ENCODE data around the gene FREM1.

DNA sequence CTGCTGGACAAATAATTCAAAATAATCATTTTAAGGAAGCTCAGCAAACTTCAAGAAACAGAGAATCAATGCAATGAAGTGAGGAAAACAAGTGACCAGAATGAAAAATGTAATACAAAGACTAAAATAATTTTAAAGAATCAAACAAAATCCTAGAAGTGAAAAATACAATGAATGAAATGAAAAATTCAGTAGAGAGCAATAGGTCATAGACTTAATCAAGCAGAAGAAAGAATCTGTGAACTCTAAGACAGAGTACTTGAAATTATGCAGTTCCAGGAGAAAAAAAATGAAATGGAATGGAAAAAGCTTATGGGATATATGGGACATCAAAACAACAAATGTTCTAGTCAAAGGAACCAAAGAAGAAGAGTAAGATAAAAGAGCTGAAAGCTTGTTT lies 205.1 kb downstream of the FREM1 start:
- TF ChIP-seq, protein P1, sequence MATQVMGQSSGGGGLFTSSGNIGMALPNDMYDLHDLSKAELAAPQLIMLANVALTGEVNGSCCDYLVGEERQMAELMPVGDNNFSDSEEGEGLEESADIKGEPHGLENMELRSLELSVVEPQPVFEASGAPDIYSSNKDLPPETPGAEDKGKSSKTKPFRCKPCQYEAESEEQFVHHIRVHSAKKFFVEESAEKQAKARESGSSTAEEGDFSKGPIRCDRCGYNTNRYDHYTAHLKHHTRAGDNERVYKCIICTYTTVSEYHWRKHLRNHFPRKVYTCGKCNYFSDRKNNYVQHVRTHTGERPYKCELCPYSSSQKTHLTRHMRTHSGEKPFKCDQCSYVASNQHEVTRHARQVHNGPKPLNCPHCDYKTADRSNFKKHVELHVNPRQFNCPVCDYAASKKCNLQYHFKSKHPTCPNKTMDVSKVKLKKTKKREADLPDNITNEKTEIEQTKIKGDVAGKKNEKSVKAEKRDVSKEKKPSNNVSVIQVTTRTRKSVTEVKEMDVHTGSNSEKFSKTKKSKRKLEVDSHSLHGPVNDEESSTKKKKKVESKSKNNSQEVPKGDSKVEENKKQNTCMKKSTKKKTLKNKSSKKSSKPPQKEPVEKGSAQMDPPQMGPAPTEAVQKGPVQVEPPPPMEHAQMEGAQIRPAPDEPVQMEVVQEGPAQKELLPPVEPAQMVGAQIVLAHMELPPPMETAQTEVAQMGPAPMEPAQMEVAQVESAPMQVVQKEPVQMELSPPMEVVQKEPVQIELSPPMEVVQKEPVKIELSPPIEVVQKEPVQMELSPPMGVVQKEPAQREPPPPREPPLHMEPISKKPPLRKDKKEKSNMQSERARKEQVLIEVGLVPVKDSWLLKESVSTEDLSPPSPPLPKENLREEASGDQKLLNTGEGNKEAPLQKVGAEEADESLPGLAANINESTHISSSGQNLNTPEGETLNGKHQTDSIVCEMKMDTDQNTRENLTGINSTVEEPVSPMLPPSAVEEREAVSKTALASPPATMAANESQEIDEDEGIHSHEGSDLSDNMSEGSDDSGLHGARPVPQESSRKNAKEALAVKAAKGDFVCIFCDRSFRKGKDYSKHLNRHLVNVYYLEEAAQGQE (IDR thresholded peaks at IDR 0.05; ENCODE audit: low read depth): no peak
- TF ChIP-seq, protein P2, sequence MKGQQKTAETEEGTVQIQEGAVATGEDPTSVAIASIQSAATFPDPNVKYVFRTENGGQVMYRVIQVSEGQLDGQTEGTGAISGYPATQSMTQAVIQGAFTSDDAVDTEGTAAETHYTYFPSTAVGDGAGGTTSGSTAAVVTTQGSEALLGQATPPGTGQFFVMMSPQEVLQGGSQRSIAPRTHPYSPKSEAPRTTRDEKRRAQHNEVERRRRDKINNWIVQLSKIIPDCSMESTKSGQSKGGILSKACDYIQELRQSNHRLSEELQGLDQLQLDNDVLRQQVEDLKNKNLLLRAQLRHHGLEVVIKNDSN (IDR thresholded peaks at IDR 0.05): no peak
- TF ChIP-seq EGR1 (IDR thresholded peaks at IDR 0.05): no peak
- TF ChIP-seq TCF12 (IDR thresholded peaks at IDR 0.05; ENCODE audit: low read depth): no peak

Measured in Ishikawa (cell line).